ENCODE measurements around the gene WDR49. TPM values are rescaled to one million over a fixed set of nuclear protein-coding genes. Genes with fewer than 3 reads are reported as not detected.

The WDR49 gene
- total RNA-seq, 1 experiment from 2014 or later, result 1.3 TPM

DNA sequence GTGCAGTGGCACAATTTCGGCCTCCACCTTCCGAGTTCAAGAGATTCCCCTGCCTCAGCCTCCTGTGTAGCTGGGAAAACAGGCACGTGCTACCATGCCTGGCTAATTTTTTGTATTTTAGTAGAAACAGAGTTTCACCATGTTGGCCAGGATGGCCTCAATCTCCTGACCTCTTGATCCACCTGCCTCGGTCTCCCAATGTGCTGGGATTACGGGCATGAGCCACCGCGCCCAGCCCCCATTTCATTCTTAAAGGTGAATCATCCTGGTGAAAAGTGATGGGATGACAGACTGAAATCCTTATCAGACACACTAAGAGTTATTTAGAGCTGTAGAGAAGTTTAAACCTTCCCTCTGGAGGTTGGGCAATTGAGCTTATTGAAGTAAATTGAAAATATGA is 155.8 kb downstream of the WDR49 start:
- H4K5ac ChIP-seq (ENCODE audit: insufficient read length, low read depth, low read length), result no peak overlapping the region
- H4K20me1 ChIP-seq (ENCODE audit: control insufficient read depth, insufficient read depth, insufficient read length), result no peaks in the 10 kb centered on the region
- H2BK20ac ChIP-seq (ENCODE audit: low read depth, low read length, poor library complexity, severe bottlenecking), result no peak overlapping the region
- WGBS (ENCODE audit: extremely low coverage, insufficient read length, low lambda C conversion rate), result no CpG with 5 or more reads among the region's 7 CpGs
- Mint-ChIP-seq H3K27ac (no peak overlapping the region; a peak in 1 of 7 replicates), H3K36me3 (ENCODE audit: insufficient read depth in 1 of 3, low read depth in 3 of 3) (no peaks in the 10 kb centered on the region; a peak in 1 of 7 replicates), H3K27me3 (ENCODE audit: low read depth) (no peaks in the 10 kb centered on the region), H3K9me3 (no peaks in the 10 kb centered on the region), H3K4me1 (peaks cover 10 to 13% of the 10 kb centered on the region in 2 experiments), H3K4me3 (no peak overlapping the region)
- no peaks in the 10 kb centered on the region for H3K27me3 ChIP-seq (ENCODE audit: insufficient read depth, low read length)
- H3K79me2 ChIP-seq (ENCODE audit: insufficient read depth, low read length), result no peaks in the 10 kb centered on the region
- H2BK12ac ChIP-seq (ENCODE audit: insufficient read length, low read depth, low read length), result no peak overlapping the region
- H3T11ph ChIP-seq (ENCODE audit: low read length), result no peak overlapping the region
- no peak overlapping the region for H3K9ac ChIP-seq (ENCODE audit: extremely low read depth, insufficient read length, low read length)
- no peaks in the 10 kb centered on the region for H3K9me3 ChIP-seq (ENCODE audit: control insufficient read depth, low read depth, low read length)
- no peak overlapping the region for H2BK15ac ChIP-seq (ENCODE audit: low read depth, low read length)
- H2AK5ac ChIP-seq (ENCODE audit: insufficient read length, low read length), result no peak overlapping the region
- no peaks in the 10 kb centered on the region for H3K79me1 ChIP-seq (ENCODE audit: insufficient read depth, low read depth, low read length, poor library complexity, severe bottlenecking)
- H4K8ac ChIP-seq (replicated peaks; ENCODE audit: insufficient read length, low read depth, low read length), result no peak overlapping the region
- no peak for DNase-seq
- H2BK120ac ChIP-seq (ENCODE audit: low read depth, low read length, poor library complexity, severe bottlenecking), result no peak overlapping the region
- no peak overlapping the region for H2AFZ ChIP-seq (ENCODE audit: low read length)
- no peak overlapping the region for H3K27ac ChIP-seq (ENCODE audit: insufficient read length, low read depth, low read length)
- no peak overlapping the region for H3K56ac ChIP-seq (ENCODE audit: insufficient read length, low read depth, low read length)
- no peak overlapping the region for H4K91ac ChIP-seq (ENCODE audit: insufficient read length, low read depth, low read length)
- H2BK5ac ChIP-seq (ENCODE audit: insufficient read length, low read length), result no peak overlapping the region
- TF ChIP-seq, protein P1, sequence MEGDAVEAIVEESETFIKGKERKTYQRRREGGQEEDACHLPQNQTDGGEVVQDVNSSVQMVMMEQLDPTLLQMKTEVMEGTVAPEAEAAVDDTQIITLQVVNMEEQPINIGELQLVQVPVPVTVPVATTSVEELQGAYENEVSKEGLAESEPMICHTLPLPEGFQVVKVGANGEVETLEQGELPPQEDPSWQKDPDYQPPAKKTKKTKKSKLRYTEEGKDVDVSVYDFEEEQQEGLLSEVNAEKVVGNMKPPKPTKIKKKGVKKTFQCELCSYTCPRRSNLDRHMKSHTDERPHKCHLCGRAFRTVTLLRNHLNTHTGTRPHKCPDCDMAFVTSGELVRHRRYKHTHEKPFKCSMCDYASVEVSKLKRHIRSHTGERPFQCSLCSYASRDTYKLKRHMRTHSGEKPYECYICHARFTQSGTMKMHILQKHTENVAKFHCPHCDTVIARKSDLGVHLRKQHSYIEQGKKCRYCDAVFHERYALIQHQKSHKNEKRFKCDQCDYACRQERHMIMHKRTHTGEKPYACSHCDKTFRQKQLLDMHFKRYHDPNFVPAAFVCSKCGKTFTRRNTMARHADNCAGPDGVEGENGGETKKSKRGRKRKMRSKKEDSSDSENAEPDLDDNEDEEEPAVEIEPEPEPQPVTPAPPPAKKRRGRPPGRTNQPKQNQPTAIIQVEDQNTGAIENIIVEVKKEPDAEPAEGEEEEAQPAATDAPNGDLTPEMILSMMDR (conservative IDR thresholded peaks at IDR 0.05), result no peak
- H3K18ac ChIP-seq (ENCODE audit: insufficient read length, low read depth, low read length), result no peak overlapping the region
- H3K4ac ChIP-seq (ENCODE audit: low read depth, low read length), result no peak overlapping the region
- H3K23me2 ChIP-seq (ENCODE audit: insufficient read length, low read depth, low read length, poor library complexity, severe bottlenecking), result no peaks in the 10 kb centered on the region
- H3K4me1 ChIP-seq (ENCODE audit: insufficient read depth, low read length), result no peaks in the 10 kb centered on the region
- H3K4me2 ChIP-seq (ENCODE audit: insufficient read depth, insufficient read length, low read length), result no peak overlapping the region
- H3K23ac ChIP-seq (ENCODE audit: insufficient read length, low read depth, low read length), result no peak overlapping the region
- H3K14ac ChIP-seq (ENCODE audit: insufficient read depth, low read length), result no peak overlapping the region

All from H9 (cell line).